Upper lobe of left lung (tissue), 6 donors: ENCODE measurements around the gene KBTBD13. TPM values are rescaled to one million over a fixed set of nuclear protein-coding genes. Genes with fewer than 3 reads are reported as not detected.
A peak's percentile ranks its signal among the peaks of the same experiment; 100 is the strongest.

Source experiments
- ATAC-seq, 2 donors: fragments of 200-7000 bp; cut with Tn5 transposase; one replicate each; pipeline ENCODE4 v1.9.1; 2022; ENCODE audit warnings: mild to moderate bottlenecking in 2 of 2, moderate library complexity in 2 of 2; ENCODE audit not compliant: low FRiP score in 2 of 2
- DNase-seq, 2 donors: peaks; one replicate each; pipeline ENCODE4 v3.0.0-alpha.2; 2019 to 2020
- H3K27ac ChIP-seq, 4 donors: fragments of 200-600 bp; sonication (generic); one replicate each; pipeline ENCODE4 v1.5.1; 2016 to 2019
- H3K27me3 ChIP-seq, 4 donors: fragments of 200-600 bp; sonication (generic); one replicate each; pipeline ENCODE4 v1.5.1; 2017 to 2019
- H3K36me3 ChIP-seq, 4 donors: fragments of 200-600 bp; sonication (generic); one replicate each; pipeline ENCODE4 v1.5.1; 2016 to 2019
- H3K4me1 ChIP-seq, 4 donors: fragments of 200-600 bp; sonication (generic); one replicate each; pipeline ENCODE4 v1.5.1; 2018 to 2019
- H3K4me3 ChIP-seq, 4 donors: fragments of 200-600 bp; sonication (generic); one replicate each; pipeline ENCODE4 v1.5.1; 2017 to 2019; ENCODE audit warnings: mild to moderate bottlenecking in 2 of 4, moderate library complexity in 1 of 4
- H3K9me3 ChIP-seq, 4 donors: fragments of 200-600 bp; sonication (generic); one replicate each; pipeline ENCODE4 v1.5.1; 2018 to 2019
- EP300 ChIP-seq, 4 donors: sonication (generic); formaldehyde crosslinking; IDR thresholded peaks; one replicate each; pipeline ENCODE4 v1.5.1; 2017; ENCODE audit warnings: antibody characterized with exemption in 4 of 4, control low read depth in 2 of 4
- POLR2A ChIP-seq, 4 donors: fragments of 450-650 bp; IDR thresholded peaks; one replicate each; pipeline ENCODE4 v1.5.1; 2016 to 2017; ENCODE audit warnings: antibody characterized with exemption in 4 of 4, mild to moderate bottlenecking in 2 of 4
- POLR2AphosphoS5 ChIP-seq, 2 donors: sonication (generic); formaldehyde crosslinking; IDR thresholded peaks; one replicate each; pipeline ENCODE4 v1.5.1; 2017; ENCODE audit warnings: antibody characterized with exemption in 2 of 2
- WGBS, 2 donors: methylation state at CpG; one replicate each; pipeline ENCODE4 v1.1.5; 2017 to 2018; 5-methylcytosine and 5-hydroxymethylcytosine counted together
- total RNA-seq, 6 donors: library from RNA; depleted of rRNA in 4 of 6; stranded (reverse); fragments of >200 nt in 4 of 6; gene quantifications; one replicate each; pipeline versions ENCODE4 v1.1.0 to v1.2.1, GENCODE V29; 2016 to 2021
- TF ChIP-seq, protein P1 (sequence below), 6 experiments: fragments of 450-650 bp in 4 of 6; fragments of 200-600 bp in 2 of 6; sonication (generic) in 2 of 6; IDR thresholded peaks; one replicate each; pipeline ENCODE4 v1.5.1; 2016 to 2019; ENCODE audit warnings: antibody characterized with exemption in 6 of 6
- donor health status: DM: no; HTN: no; CAD: no; lungs with moderate emphysema.
- donor health status: DM: no; HTN: yes; CAD: no; lungs with severe emphysema.

KBTBD13 gene
- total RNA-seq, 6 donors from 2014 or later: not detected

DNA sequence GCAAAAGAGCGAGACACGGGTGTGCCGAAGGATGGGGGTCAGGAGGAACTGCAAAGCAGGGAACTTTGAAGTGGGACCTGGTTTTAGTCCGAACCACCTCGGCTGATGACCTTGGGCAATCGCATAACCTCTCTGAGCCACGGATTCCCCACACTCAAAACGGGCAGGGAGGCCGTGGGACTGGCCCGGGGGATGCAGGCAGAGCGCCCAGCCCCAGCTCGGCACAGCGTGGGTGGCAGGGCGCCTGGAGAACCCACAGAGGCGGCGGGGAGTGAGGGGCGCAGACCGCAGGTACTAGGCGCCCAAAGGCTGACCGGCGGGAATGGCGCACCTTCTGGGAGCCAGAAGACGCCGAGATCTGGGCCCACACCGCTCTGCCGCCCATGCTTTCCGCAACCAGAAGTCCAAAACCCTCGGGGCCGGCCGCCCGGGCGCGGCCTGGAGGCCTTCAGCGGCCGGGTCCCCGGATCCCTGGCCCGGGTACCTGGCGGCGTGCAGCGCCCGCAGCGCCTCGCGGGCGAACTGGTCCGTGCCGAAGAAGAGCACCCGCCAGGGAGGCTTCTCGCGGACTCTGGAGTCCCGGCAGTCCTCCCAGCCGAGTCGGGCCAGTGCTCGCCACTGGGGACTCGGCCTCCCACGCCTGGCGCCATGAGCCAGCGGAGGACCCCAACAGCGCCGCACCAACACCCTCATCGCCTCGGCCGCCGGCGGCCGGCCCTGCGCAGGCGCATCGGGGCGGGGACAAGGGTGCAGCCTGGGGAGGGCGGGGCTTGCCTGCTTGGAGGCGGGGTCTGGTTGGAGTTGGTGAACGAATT lies 47.4 kb upstream of the KBTBD13 start, which contains the start of gene MTFMT:
MTFMT (minus strand) TSS at position 719 of the 815 bp plus-strand sequence; CDS start at position 693, 26 bp downstream.
- H3K27me3 ChIP-seq: no peaks in the 10 kb centered on the region
- H3K9me3 ChIP-seq: no peaks in the 10 kb centered on the region
- DNase-seq (peak; percentile 94 to 98), ATAC-seq (peak; percentile 94 to 99)
- no peak for TF ChIP-seq EP300 (IDR thresholded peaks at IDR 0.05)
- TF ChIP-seq, protein P1, sequence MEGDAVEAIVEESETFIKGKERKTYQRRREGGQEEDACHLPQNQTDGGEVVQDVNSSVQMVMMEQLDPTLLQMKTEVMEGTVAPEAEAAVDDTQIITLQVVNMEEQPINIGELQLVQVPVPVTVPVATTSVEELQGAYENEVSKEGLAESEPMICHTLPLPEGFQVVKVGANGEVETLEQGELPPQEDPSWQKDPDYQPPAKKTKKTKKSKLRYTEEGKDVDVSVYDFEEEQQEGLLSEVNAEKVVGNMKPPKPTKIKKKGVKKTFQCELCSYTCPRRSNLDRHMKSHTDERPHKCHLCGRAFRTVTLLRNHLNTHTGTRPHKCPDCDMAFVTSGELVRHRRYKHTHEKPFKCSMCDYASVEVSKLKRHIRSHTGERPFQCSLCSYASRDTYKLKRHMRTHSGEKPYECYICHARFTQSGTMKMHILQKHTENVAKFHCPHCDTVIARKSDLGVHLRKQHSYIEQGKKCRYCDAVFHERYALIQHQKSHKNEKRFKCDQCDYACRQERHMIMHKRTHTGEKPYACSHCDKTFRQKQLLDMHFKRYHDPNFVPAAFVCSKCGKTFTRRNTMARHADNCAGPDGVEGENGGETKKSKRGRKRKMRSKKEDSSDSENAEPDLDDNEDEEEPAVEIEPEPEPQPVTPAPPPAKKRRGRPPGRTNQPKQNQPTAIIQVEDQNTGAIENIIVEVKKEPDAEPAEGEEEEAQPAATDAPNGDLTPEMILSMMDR (IDR thresholded peaks at IDR 0.05): peak in 2 of 6 experiments; percentile 22 to 38
- TF ChIP-seq POLR2A (IDR thresholded peaks at IDR 0.05): peak; percentile 61 to 95 (median 76)
- peak; percentile 90 to 99 for TF ChIP-seq POLR2AphosphoS5 (IDR thresholded peaks at IDR 0.05)
- H3K4me3 ChIP-seq: peak within 1 kb of the TSS; percentile 64 to 92 (median 76)
- peaks cover 17 to 27% (median 22%) of the 10 kb centered on the region in 4 donors for H3K4me1 ChIP-seq
- H3K36me3 ChIP-seq: peaks cover 0 to 24% (median 9%) of the 10 kb centered on the region in 4 donors
- peak within 1 kb of the TSS; percentile 68 to 84 (median 73) for H3K27ac ChIP-seq
- WGBS, 2 donors: 0 to 1% methylated on average over 22 to 56 of the region's 73 CpGs

DNA sequence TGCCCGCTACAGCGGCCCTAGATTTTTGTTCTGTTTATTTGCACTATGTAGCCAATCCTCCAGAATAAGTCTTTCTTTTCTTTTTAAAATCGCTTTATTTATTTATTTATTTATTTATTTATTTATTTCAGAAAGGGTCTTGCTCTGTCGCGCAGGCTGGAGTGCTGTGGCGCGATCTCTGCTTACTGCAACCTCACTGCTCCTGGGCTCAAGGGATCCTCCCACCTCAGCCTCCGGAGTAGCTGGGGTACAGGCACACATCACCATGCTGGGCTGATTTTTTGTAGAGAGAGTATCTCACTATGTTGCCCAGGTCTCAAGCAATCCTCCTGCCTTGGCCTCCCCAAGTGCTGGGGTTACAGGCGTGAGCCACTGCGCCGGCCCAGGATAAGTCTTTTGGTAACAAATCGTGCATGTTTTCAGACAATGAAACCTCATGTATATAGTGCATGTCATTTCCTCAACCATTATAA lies 46.8 kb upstream of the KBTBD13 start:
- TF ChIP-seq POLR2AphosphoS5 (IDR thresholded peaks at IDR 0.05) (no peak), POLR2A (IDR thresholded peaks at IDR 0.05) (no peak), EP300 (IDR thresholded peaks at IDR 0.05) (no peak)
- TF ChIP-seq, protein P1 (IDR thresholded peaks at IDR 0.05): no peak
- Histone ChIP-seq H3K36me3 (peaks cover 0 to 18% (median 7%) of the 10 kb centered on the region in 4 donors), H3K4me1 (peaks cover 17 to 27% (median 22%) of the 10 kb centered on the region in 4 donors), H3K9me3 (no peaks in the 10 kb centered on the region), H3K27ac (peak overlapping the region in 2 of 4 donors; percentile 73 to 84), H3K27me3 (no peaks in the 10 kb centered on the region), H3K4me3 (peak overlapping the region in 3 of 4 donors; percentile 64 to 92 (median 86))
- no peak for DNase-seq
- no peak for ATAC-seq
- 56 to 59% methylated on average over 12 of the region's 12 CpGs for WGBS, 2 donors

DNA sequence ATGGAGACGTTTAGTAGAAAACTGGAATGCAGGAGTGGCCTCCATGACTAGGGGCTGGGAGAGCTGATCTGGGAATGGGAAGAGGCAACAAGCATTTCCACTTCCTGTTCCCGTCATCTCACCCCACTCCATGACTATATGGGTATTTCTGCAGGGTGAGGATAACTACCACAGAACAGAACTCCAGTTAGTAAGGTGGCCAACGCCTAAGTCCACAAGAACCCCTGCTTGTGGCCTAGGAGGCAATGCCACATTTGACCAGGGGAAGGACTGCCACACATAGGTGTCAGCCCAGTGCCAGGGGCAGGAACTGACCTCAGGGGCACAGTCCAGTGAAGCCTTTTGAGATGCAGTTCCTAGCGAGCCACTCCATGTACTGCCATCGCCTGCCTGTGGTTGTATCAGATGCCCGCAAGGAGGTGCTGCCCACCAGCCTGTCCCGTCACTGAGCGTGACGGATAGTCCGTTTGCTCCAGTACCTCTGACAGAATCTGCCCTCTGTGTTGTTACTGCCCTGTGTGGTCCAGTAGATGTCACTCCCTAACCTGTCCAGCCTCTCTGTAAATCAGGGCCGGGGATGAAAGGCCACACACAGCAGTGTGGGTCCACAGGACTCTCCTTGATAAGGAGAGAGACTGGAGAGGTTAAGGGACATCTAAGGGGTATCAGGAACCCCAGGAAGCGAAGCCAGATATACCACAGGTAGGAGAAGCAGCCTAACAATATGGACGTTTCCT lies 43.6 kb upstream of the KBTBD13 start:
- TF ChIP-seq, protein P1 (IDR thresholded peaks at IDR 0.05): peak; percentile 56 to 89 (median 65)
- no peak for TF ChIP-seq POLR2A (IDR thresholded peaks at IDR 0.05)
- Histone ChIP-seq H3K27ac (no peak overlapping the region), H3K4me1 (peaks cover 10 to 19% (median 17%) of the 10 kb centered on the region in 4 donors), H3K4me3 (no peak overlapping the region), H3K27me3 (no peaks in the 10 kb centered on the region), H3K36me3 (no peaks in the 10 kb centered on the region), H3K9me3 (no peaks in the 10 kb centered on the region)
- peak; percentile 63 to 90 for ATAC-seq
- WGBS, 2 donors: 30% methylated on average over 9 to 13 of the region's 13 CpGs
- peak in 1 of 2 donors; percentile 82 for DNase-seq

DNA sequence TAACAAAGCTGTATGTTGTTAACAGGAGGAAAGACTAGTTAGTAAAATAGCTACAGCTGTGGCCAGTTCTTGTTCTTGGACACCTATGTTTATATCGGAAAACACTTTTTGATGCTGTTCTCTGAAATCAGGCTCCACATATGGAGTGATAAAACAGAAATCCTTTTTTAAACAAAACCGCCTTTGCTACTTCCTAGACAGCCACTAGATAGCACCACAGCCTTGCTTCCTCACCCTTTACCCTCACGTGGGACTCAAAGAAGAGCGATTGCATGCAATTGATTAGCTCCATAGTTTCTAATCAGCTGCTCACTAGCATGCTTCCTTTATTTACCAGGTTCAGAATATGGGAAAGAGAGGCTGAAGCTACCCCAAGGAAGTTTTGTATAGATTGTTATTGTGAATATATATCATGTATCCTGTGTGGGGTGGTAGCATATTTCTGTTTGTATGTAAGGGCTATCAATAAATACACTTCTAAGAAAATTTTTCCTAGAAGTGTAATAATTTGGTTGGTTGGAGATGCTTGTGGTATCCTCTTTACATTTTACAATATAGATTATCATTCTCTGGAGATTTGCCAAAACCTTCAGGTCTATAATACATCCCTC lies 42.8 kb upstream of the KBTBD13 start:
- Histone ChIP-seq H3K27ac (no peak overlapping the region), H3K9me3 (no peaks in the 10 kb centered on the region), H3K4me3 (no peak overlapping the region), H3K36me3 (no peaks in the 10 kb centered on the region), H3K4me1 (peaks cover 2 to 11% (median 10%) of the 10 kb centered on the region in 4 donors), H3K27me3 (no peaks in the 10 kb centered on the region)
- 11 to 14% methylated on average over 4 of the region's 4 CpGs for WGBS, 2 donors
- TF ChIP-seq POLR2A (IDR thresholded peaks at IDR 0.05): no peak
- TF ChIP-seq, protein P1 (IDR thresholded peaks at IDR 0.05): peak in 3 of 6 experiments; percentile 24 to 40 (median 26)
- ATAC-seq: peak; percentile 53 to 68
- no peak for DNase-seq
